Endothelial cell (in vitro differentiated cells): Measurements from ENCODE around the gene MYO16. TPM values are rescaled to one million over a fixed set of nuclear protein-coding genes. Genes with fewer than 3 reads are reported as not detected.

Experiments
- DNase-seq: peaks from one replicate; pipeline ENCODE4 v3.0.0; 2021; ENCODE audit warnings: low spot score
- H3K27ac Mint-ChIP-seq: one replicate; pipeline ENCODE4 v1.8.0; 2021; ENCODE audit warnings: mixed read lengths, inconsistent platforms; ENCODE audit not compliant: unreplicated experiment
- H3K27me3 Mint-ChIP-seq: one replicate; pipeline ENCODE4 v1.8.0; 2021; ENCODE audit warnings: mild to moderate bottlenecking, moderate library complexity, mixed read lengths, inconsistent platforms; ENCODE audit not compliant: unreplicated experiment
- H3K36me3 Mint-ChIP-seq: one replicate; pipeline ENCODE4 v1.8.0; 2021; ENCODE audit warnings: mild to moderate bottlenecking, low read depth, mixed read lengths, inconsistent platforms; ENCODE audit not compliant: unreplicated experiment
- H3K4me1 Mint-ChIP-seq: one replicate; pipeline ENCODE4 v1.8.0; 2021; ENCODE audit warnings: mild to moderate bottlenecking, mixed read lengths, inconsistent platforms; ENCODE audit not compliant: unreplicated experiment
- H3K4me3 Mint-ChIP-seq: one replicate; pipeline ENCODE4 v1.8.0; 2021; ENCODE audit warnings: mild to moderate bottlenecking, mixed read lengths, inconsistent platforms; ENCODE audit not compliant: unreplicated experiment
- H3K9me3 Mint-ChIP-seq: one replicate; pipeline ENCODE4 v1.8.0; 2021; ENCODE audit warnings: mixed read lengths, inconsistent platforms; ENCODE audit not compliant: unreplicated experiment
- CTCF ChIP-seq: fragments of 200-600 bp; sonication (generic); IDR thresholded peaks from one replicate; pipeline ENCODE4 v1.5.0; 2021; ENCODE audit warnings: antibody characterized with exemption; ENCODE audit not compliant: unreplicated experiment
- total RNA-seq: library from RNA; stranded (reverse); fragmentation: NEBNext Ultra II Directional; extraction: Animal tissue kit (Norgen Biotek cat#: 25700); gene quantifications from one replicate; pipeline ENCODE4 v1.2.1, GENCODE V29; 2021; ENCODE audit not compliant: unreplicated experiment

MYO16 gene
- total RNA-seq, 1 donor from 2014 or later: 1.4 TPM

DNA sequence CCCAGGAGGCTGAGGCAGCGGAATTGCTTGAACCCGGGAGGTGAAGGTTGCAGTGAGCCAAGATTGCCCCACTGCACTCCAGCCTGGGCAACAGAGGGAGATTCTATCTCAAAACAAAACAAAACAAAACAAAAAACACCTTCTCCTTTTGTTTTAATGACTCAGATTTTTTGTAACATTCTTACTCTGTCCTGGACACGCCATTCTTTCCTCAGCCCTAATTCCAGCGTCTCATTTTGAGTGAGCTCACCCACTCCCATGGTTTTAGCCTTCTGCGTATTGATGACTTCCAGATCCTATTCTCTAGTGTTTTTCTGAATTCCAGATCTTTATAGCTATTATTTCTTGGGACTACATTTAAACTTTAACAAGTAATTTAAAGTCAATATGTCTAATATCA is 326.3 kb downstream of the MYO16 start:
- TF ChIP-seq CTCF: no peak
- Mint-ChIP-seq H3K4me3 (no peak overlapping the region), H3K4me1 (peaks cover 6% of the 10 kb centered on the region), H3K36me3 (peaks cover 5% of the 10 kb centered on the region), H3K27ac (no peak overlapping the region), H3K27me3 (peaks cover 3% of the 10 kb centered on the region), H3K9me3 (no peaks in the 10 kb centered on the region)
- no peak for DNase-seq

DNA sequence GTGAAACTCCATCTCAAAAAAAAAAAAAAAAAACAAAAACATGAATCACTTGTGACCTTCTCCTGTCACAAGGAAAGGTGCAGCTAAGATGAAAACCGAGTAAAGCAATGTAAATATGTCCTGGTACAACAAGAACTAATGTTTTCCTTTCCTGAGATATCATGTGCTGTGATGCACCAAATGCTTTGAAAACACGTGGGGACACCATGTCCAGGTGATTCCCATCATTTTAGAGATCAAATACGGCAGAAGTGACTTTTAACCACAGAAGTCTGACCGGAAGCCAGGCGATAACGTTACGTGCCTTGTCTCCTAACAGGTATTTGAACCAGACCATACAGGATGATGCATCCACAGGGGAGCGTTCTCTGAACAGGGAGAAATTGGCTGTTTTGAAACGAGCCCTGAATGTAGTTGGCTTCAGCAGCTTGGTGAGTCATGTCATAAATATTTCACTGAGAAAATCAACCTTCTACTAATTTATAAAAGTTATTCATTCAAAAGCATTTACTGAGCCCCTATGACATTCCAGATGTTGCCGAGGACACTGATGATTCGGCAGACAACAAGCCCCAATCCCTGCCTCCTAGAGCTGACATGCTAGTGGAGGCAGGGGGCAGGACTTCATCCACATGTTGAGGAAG is 328.1 kb downstream of the MYO16 start:
- no peak overlapping the region for H3K27ac Mint-ChIP-seq
- no peak for TF ChIP-seq CTCF
- H3K27me3 Mint-ChIP-seq: peaks cover 3% of the 10 kb centered on the region
- H3K4me1 Mint-ChIP-seq: peaks cover 15% of the 10 kb centered on the region
- peaks cover 5% of the 10 kb centered on the region for H3K36me3 Mint-ChIP-seq
- no peak for DNase-seq
- no peaks in the 10 kb centered on the region for H3K9me3 Mint-ChIP-seq
- H3K4me3 Mint-ChIP-seq: no peak overlapping the region

- H3K4me3 Mint-ChIP-seq: no peak overlapping the region
- peaks cover 5% of the 10 kb centered on the region for H3K36me3 Mint-ChIP-seq
- no peaks in the 10 kb centered on the region for H3K9me3 Mint-ChIP-seq
- DNase-seq: no peak
- no peak overlapping the region for H3K27ac Mint-ChIP-seq
- TF ChIP-seq CTCF: no peak
- H3K27me3 Mint-ChIP-seq: peaks cover 3% of the 10 kb centered on the region
- H3K4me1 Mint-ChIP-seq: peaks cover 15% of the 10 kb centered on the region
These were observed 328.6 kb downstream of the MYO16 start for GRCh38 chr13:108958013-108958376.

DNA sequence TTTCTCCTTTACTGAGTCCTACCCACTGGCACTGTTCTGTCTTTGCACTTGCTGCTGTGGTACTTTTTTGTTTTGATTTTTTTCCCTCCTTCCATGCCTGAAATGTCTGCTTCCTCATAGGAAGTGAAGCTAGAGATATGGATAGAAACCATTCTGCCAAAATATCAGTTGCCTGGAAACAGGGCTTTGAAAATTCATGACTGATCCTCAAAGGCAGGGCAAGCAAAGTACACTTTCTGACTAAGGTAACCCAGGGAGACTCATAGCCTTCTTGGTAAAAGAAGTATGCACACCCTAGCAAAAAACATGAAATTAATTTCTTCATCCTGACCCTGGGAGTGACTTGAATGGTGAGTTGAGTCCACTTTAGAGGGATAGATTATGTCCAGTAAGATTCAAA is 329.8 kb downstream of the MYO16 start:
- Mint-ChIP-seq H3K4me1 (peaks cover 15% of the 10 kb centered on the region), H3K4me3 (no peak overlapping the region), H3K9me3 (no peaks in the 10 kb centered on the region), H3K27ac (no peak overlapping the region), H3K27me3 (peaks cover 3% of the 10 kb centered on the region), H3K36me3 (peaks cover 5% of the 10 kb centered on the region)
- DNase-seq: no peak
- no peak for TF ChIP-seq CTCF

DNA sequence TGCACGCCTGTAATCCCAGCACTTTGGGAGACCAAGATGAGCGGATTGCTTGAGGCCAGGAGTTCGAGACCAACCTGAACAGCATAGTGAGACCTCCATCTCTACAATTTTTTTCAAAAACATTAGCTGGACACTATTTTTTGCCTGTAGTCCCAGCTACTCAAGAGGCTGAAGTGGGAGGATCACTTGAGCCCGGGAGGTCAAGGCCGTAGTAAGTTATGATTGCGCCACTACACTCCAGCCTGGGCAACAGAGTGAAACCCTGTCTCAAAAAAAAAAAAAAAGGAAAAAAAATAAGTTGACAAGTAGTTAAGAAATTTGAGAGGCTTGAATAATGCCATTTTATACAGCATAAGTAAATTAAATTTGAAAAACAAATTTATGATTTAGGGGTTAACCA is 330.6 kb downstream of the MYO16 start:
- Mint-ChIP-seq H3K4me3 (no peak overlapping the region), H3K36me3 (peaks cover 4% of the 10 kb centered on the region), H3K9me3 (no peaks in the 10 kb centered on the region), H3K27ac (no peak overlapping the region), H3K27me3 (peaks cover 3% of the 10 kb centered on the region), H3K4me1 (peaks cover 15% of the 10 kb centered on the region)
- DNase-seq: no peak
- TF ChIP-seq CTCF: no peak
